ENCODE measurements around the gene NRSN2.

DNA sequence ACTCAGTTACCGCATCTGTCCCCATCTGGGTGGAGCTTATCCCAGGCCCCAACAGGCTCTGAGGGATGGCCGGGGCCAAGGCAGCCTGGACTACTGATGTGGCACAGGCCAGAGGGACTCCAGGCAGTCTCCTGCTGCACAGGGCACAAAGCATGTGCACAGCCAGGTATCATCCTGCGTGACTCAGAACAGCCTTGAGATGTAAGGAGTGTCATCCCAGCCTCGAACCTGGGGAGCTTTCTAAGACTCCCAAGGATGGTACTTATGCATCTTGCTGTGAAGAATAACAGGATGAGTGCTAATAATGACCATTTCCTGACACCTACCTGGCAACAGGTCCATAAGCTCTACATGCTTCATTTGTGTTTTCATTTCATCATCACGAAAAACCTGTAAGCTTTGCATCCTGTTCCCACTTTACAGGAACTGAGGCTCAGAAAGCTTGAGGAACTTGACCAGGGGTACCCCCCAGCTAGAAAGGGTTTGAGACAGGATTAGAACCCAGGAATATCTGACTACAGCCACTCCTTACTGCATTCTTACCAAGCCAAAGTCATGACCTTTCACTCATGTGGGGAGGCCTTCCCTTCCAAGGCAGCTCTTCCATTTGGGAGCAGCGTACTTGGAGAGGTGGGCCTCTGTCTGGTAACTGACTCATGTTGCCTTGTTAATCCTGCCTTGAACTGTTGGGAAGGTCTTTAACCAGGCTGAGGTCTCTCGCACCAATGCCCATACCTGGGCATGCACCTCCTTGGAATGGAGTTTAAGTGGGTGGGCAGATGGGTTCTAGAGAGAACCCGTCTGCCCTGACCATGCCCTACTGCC is 35.6 kb downstream of the NRSN2 start:
- no peak for TF ChIP-seq POLR2AphosphoS5 (IDR thresholded peaks at IDR 0.05; ENCODE audit: insufficient read depth in 1 of 2, low read depth in 1 of 2)
- TF ChIP-seq, protein P1, sequence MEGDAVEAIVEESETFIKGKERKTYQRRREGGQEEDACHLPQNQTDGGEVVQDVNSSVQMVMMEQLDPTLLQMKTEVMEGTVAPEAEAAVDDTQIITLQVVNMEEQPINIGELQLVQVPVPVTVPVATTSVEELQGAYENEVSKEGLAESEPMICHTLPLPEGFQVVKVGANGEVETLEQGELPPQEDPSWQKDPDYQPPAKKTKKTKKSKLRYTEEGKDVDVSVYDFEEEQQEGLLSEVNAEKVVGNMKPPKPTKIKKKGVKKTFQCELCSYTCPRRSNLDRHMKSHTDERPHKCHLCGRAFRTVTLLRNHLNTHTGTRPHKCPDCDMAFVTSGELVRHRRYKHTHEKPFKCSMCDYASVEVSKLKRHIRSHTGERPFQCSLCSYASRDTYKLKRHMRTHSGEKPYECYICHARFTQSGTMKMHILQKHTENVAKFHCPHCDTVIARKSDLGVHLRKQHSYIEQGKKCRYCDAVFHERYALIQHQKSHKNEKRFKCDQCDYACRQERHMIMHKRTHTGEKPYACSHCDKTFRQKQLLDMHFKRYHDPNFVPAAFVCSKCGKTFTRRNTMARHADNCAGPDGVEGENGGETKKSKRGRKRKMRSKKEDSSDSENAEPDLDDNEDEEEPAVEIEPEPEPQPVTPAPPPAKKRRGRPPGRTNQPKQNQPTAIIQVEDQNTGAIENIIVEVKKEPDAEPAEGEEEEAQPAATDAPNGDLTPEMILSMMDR (IDR thresholded peaks at IDR 0.05) = no peak
- no peak for TF ChIP-seq POLR2A (IDR thresholded peaks at IDR 0.05)
